HG02623 (cell line): ENCODE measurements around the gene FZD10.

Experiments used
- ATAC-seq: cut with Tn5 transposase; IDR thresholded peaks from one replicate; pipeline ENCODE4 v1.9.1; 2021; ENCODE audit warnings: moderate library complexity; ENCODE audit not compliant: unreplicated experiment

Gene FZD10

DNA sequence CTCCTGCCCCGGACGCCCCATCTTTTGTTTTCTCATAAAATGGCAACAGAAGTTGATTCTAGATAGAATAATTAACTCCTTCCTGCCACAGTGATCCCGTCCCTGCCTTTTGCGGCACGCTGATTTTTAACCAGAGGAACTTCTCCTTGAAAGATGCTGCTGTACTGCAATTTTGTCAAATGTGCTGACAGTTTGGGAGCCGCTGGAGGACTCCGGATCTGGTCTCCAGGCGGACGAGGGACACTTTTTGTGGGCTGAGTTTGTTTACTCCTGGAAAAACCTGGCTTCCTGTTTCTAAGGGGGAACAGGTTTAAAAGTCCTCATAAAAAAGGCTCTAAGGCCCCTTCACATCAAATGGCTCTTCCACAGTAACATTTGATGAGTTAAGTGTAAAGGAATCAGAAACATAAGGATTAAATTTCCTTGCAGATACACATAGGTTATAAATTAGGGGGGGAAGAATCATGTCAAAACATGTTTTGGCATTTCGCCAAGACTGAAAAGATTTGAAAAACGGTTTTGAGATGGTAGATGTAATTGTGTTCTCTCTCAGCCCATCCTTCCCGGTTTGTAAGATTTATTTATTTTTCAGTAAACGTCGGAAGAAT is 15.5 kb downstream of the FZD10 start:
- no peak for ATAC-seq

DNA sequence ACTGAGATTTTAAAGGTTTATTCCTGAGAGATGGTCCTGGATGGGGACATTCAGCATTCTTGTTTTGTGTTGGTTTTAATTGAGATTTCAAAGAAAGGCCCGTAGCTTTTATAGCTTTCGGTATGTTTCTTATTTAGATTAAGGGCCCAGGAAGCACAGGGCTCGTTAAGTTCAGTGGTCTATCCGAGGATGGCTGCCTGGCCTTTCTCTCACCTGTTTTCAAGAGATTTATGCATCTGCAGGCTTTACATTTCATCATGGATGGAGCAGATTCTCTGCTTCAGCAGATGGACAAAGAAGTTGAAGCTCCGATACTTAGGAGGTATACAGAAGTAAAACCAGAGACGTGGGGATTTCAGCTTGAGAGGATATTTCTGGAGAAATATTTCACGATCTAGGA is 16.0 kb downstream of the FZD10 start:
- ATAC-seq = no peak

DNA sequence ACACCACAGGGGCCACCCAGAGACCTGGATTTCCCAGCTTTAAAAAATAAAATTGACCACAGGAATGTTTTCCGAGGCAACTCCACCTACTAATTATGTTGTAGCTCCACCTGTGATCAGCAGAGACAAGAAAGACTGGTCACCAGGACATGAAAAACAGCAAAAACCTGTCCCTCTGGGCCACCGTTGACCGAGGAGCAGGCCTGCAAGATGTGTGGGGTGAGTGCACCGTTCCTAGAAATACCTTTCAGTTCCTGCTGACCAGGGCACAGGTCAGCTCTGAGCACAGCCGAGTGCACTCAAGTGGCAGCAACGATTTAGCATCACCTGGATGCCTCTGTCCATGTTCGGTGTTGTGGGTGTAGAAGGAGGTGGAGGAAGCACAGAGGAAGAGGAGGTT is 16.9 kb downstream of the FZD10 start:
- no peak for ATAC-seq

DNA sequence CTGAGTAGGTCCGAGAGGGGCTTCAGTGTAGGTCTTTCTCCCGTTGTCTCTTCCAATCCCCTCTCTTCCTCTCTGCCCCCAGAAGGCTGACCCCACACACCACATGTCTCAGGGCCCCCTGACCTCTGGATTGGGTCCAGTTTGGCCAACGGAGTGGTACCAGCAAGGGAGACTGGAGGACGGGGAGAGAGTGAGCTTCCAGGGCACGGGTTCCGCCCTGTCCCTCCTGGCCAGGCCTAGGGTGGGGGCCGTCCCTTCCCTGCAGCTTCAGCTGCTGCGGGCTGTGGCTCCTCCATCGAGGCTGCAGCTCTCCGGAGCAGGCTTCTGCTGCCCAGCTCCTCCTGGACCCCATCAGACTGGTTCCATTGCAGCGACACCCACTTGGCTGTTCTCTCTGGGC is 17.4 kb downstream of the FZD10 start:
- no peak for ATAC-seq

DNA sequence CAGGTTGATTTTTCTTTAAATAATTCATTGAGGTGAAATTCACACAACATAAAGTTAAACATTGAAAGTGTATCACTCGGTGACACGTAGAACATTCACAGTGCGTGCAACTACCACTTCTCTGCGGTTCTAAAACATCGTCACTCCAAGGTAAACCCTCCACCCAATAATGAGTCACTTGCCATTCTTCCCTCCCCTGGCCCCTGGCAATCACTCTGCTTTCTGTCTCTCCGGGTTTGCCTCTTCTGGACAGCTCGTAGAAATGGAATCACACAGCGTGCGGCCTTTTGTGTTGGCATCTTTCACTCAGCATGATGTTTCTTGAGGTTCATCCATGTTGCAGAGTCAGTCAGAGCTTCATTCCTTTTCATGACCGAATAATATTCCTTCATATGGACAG is 18.9 kb downstream of the FZD10 start:
- no peak for ATAC-seq

DNA sequence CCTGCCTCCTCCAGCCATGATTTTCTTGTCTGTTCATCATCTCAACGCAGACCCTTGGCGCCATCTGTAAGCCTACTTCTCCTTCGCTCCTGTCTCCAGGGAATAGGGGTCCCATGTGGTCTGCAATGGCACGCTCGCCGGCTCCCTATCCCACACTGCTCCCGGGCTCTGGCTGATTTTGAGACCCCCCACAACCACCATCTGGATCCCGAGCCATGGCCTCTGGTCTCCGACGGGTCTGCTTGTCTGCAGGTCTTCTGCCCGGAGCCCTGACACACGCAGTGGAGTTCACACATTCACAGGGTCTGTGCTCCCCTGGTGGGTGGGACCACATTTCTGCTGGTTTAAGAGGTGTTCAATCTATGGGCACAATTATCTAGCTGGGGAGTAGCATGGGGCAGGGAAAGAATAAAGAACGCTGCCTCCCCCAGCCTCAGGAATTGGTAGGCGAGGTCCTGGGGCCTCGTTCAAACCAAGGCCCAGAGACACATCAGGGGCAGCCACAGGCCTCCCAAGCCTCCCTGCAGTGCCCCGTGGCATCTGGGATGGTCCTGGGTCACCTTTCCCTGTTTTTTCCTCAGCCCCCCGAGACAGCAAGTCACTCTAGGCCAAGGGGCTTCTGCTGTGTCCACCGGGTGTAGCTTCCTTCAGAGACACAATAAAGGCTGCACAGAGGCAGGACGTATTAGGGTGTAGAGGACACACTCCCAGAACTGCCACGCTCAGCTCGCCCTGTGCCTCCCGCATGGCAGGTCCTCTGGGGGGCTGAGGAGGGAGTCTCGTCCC is 21.5 kb downstream of the FZD10 start:
- no peak for ATAC-seq

DNA sequence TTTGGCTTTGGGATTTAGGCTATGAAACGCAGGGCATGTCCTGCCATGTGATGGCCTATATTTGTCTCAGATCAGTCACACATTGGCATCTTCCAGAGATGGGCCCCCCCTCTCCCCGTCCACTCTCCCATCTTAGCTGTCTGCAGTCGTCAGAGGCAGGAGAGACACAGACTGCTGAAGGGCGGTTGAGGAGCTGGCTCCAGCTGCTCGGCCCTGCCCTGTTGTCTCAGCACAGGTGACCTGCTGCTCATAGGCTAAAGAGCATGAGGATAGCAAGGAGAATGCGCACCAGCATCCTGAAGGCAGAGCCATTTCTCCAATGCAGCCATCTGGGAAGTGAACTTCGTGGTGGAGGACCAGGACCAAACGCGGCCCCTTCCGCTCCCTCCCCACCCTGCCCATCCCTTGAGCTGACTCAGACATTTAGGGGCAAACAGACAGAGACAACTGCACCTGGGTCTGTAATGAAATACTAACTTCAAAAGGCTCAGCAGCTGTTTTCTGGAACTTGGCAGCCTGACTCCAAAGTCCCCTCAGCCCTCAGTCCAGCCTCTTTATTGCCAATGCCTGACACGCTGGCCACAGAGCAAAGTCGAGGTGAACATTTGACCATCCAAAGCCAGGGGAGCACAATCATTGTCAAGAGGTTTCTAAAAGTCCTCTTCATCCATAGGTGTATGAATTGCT is 22.3 kb downstream of the FZD10 start:
- no peak for ATAC-seq

DNA sequence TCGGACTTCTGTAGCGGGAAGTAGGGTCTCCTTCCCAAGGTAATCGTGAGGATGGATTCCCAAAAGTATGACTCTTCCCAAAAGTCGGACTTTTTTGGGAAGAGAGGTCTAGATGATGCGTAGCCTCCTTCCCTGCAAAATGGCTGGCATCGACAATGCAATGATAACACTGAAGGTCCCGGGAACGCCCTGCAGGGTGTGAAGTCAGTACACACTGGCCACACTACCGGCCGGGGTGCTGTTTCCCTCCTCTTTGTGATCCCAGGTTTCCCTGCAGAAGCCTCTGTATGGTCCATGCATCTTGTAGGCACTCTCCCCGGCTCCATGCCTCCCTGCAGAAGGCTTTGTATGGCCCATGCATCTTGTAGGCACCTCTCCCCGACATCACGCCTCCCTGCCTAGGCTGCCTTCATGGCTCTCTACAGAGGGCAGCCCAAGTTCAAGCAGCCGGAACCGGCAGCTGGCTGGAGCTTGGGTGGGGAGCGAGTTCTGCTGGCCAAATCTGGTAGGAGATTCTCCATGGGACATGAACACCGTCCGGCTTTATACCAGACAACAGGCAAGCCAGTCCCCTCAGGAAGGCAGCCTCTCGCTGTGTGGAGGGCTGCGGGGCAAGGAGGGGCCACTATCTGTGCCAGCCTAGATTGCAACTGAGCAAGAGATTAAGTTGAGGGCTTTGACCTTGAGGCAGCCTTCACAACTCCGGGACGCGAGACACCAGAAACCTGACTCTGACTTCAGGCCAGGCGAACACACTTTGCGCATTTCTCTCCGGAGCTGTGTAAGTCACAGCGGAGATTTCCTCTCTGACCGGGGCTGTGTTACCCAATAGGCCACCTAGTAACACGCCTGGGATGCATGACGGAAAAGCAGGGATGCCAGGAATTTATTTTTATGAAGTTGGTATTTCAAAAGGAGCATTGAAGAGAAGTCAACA is 23.5 kb downstream of the FZD10 start:
- ATAC-seq = no peak

DNA sequence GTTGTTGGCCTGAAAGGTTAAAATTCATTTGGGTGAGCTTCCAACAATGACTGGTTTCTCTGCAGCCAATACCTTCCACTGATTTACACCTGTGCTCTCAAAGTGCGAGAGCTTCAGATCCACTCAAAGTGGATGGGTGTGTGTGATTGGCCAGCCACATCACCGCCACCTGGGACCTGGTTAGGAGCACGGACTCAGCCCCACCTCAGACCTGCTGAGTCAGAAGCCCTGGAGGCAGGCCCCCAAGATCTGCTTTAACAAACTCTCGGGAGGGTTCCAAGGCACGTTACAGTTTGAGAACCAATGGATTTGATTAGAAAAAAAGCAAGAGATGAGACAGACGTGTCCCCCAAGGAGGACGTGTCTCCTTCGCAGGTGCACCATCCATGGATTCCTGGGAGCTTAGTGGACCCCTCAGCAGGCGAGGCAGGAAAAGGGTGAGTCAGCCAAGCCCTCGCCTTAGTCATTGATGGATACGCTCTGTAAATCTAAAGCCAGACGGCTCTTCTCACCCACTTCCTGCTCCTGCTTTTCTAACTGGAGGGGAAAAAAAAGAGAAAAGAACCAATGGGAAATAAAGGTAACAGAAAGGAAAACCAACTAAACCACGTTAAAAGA is 24.5 kb downstream of the FZD10 start:
- no peak for ATAC-seq

DNA sequence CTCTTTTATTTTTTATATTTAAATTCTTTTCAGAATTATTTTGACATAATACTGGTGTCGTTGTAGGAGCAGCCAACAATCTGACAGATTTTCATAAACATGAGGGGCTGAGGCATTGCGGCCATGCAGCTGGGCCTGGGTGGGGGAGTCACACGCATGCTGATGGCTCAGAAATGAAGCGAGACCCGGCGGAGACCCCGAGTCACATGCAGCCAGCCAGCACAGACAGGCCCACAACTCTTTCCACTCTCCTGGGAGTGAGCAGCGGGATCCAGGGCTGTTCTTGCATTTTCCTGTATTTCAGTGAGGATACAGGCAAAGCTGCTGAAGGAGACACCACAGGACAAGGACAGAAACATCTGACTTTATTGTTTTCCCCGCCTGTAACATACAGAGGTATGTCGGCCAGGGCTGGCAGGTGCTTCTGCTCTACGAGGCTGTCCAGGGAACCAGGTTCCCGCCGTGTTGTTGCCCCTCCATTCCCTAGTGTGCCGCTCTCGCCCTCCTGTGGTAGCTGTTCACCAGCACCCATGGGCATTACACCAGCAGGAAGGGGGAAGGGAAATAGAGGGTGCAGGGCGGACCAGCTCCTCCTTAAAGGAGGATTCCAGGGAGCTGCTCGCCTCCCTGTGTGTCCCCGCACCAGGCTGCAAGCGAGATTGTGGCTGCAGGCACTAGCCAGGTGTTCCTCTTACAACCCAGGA is 30.5 kb downstream of the FZD10 start:
- ATAC-seq = no peak

DNA sequence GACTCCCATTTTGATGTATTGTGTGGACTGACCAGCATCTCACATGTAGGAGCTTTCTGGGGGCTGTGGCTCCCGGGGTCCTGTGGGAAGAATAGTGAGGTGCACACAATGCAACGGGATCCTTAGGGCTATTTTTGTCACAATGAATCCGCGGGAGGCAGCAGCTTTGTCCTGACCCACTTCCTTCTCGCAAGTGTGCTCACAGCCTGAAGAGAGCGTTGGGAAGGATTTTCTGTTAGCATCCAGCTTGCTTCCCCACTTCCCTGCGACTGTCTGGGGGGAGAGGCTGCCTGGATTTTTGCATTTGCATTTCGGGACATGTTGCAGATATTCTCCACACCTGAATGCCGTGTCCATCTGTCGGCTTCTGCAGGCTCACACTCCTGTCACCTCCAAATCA is 31.9 kb downstream of the FZD10 start:
- no peak for ATAC-seq

DNA sequence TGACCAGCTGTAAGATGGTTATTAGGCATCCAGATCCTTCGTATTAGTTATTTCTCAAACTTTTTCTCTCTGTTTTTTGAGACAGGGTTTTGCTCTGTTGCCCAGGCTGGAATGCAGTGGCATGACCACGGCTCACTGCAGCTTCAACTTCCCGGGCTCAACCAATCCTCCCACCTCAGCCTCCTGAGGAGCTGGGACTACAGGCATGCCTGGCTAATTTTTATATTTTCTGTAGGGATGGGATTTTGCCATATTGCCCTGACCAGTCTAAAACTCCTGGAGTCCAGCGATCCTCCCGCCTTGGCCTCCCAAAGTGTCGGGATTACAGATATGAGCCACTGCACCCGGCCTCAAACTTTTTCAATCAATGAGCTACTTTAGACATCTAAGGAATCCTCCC is 33.1 kb downstream of the FZD10 start:
- ATAC-seq = no peak

DNA sequence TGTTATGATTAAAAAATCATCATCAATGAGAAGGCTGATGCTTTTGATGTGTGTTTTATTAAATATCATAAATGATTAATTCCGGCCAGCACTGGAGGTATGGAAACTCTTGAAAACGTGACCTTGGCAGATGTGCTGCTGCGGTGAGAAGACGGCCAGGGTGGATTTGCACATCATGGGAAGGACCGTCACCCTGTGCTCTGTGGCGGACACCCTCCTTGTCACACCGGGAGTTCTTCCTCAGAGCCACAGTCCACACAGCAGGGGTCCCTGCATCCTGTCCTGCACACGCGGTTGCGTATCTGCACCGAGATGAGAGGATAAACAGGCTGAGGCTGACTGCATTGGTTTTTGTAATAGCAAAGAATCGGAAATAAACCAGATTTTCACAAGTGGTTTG is 33.5 kb downstream of the FZD10 start:
- no peak for ATAC-seq

DNA sequence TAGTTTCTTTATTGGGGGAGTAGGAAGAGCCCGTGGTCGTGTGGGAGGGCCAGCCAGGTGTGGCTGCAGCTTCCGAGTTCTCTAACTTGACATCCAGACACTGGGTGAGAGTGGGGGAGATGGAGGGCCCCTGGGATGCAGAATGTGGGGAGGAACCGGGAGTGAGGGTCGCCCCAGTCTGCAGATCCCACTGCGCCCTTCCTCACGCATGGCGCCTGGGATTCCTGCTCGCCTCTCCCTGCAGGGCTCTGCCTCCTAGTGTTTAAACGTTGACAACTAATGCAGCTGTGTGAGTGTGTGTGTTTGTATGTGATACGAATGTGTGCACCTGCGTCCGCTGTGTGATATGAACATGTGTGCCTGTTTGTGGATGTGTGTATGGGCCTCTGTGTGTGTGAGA is 34.6 kb downstream of the FZD10 start:
- no peak for ATAC-seq

DNA sequence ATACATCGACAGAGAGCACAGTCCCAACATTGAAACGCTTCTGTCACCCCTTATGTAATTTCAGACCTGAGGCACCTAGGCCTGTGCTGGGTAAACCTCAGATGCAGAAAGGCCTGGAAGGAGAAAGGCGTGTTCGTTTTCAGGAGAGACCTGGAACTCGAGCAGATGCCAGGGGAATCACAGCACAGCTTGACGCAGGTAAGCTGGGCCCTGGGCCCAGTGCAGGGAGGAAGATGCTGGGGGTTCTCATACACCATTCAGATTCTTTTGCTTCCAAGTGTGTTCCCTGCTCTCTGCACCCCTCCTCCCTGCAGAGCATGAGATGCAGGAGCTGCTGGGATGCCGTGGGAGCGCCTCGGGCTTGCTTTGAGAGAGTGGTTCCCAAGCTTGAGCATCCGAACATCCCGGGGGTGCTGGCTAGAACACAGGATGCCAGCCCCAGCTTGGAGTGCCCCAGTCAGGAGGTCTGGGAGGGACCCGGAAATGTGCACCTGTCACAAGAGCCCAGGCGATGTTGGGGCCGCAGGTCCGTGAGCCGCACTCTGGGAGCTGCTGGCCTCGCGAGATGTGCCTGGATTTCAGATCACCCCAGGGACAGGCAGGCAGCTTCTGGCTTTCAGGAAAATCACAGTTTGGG is 35.9 kb downstream of the FZD10 start:
- no peak for ATAC-seq

DNA sequence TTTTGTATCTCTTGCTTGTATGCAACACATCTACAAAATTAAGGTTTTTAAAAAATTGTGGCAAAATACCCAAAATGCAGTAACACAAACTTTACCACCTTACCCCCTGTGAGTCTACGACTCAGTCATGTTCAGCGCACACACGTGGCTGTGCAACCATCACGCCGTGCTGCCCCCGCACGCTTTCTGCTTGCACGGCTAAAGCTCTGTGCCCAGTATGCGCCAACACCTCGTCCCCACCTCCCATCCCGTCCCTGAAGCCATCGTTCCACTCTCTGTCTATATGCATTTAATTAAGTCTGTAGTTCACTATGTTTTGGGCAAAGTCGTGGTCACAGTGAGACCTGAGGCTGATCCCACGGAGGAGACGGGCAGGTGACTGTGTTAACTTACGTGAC is 36.4 kb downstream of the FZD10 start:
- ATAC-seq = no peak

DNA sequence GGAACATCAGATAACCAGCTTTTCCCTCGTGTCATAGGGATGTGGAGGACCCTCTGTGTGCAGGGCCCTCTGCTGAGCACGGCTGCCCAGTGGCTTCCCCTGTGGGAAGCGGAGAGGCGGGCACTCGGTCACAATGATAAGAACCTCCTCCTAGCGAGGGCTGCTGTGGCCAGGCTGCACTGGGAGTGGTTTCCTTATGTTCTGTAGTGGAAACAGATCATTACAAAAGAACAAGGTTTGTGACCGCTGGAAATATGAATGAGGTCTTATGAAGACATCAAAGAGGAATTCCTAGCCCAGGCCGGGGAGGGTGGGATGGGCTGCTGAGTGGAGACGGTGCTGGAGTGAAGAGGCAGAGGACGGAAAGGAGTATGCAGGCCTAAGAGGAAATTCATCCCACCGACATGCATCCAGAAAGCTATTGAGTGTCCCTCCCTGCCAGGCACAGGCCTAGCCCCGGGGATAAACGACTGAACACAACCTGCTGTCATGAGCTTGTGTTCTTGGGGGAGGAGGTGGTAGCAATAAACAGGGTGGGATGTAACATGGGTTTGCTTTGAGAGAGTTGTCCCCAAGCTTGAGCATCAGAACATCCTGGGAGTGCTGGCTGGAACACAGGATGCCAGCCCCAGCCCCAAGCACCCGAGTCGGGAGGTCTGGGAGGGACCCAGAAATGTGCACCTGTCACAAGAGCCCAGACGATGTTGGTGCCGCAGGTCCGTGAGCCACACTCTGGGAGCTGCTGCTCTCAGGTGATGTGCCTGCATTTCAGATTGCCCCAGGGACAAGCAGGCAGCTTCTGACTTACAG is 37.5 kb downstream of the FZD10 start:
- no peak for ATAC-seq

DNA sequence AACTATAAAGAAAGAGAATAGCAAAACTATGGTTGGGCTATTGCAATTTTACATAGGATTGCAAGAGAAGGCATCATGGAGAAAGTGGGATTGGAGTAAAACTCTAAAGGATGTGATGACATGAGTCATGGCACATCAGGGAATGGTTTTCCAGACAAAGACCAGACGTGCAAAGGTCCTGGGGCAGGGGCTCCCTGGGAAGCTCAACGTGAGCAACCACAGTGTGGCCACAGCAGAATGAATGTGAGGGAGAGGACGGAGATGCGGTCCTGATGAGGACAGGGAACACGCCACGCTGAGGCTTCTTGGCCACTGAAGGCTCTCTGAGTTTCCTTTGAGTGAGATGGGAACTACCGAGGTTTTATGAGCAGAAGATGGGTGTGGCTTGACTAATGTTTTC is 38.2 kb downstream of the FZD10 start:
- no peak for ATAC-seq

DNA sequence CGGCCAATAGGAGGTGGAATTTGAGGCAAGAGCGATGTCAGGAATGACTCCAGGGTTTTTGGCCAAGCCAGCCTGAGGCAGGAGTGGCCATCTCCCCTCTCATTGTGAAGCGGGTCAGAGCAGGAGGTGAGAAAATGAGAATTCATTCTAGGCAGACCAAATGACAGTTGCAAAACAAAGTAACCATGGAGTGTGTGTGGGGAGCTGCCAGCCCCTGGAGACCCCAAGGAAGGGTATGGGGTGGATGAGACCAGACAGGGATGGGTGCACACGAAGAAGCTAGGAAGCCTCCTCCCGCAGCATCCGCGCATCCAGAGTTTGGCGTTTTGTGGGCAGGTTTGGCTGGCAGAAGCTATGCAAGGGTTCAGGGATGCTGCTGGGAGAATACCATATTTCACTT is 38.8 kb downstream of the FZD10 start:
- no peak for ATAC-seq
